A673 (cell line): ENCODE measurements around the gene TENM4. TPM values are rescaled to one million over a fixed set of nuclear protein-coding genes. Genes with fewer than 3 reads are reported as not detected.

Experiments used
- BruUV-seq: library from RNA; stranded (reverse); fragments of 400-500 nt; replicated peaks from 2 replicates; lab custom pipeline; 2021; lab: Mats Ljungman, UMichigan
- CTCF ChIA-PET: fragments of 300-600 bp; sonication (Branson Sonifier 250); formaldehyde crosslinking; loops from one replicate; lab custom pipeline; 2022; ENCODE audit warnings: antibody characterized with exemption; lab: Charles Lee
- POLR2A ChIA-PET: fragments of 300-600 bp; sonication (Branson Sonifier 250); formaldehyde crosslinking; loops from one replicate; lab custom pipeline; 2022; ENCODE audit warnings: antibody characterized with exemption; ENCODE audit not compliant: low non-redundant PET; lab: Charles Lee
- DNase-seq: peaks from one replicate; pipeline ENCODE4 v3.0.0-alpha.2; 2015; ENCODE audit warnings: low spot score
- H3K27ac ChIP-seq: fragments of 200-600 bp; sonication (generic); 2 replicates; pipeline ENCODE4 v1.5.1; 2016; ENCODE audit warnings: mixed run types, low read depth, mild to moderate bottlenecking, mixed read lengths, antibody characterized with exemption, low read length; ENCODE audit not compliant: poor library complexity, severe bottlenecking
- H3K27me3 ChIP-seq: fragments of 200-600 bp; sonication (generic); replicated peaks from 2 replicates; pipeline ENCODE4 v1.6.1; 2017; ENCODE audit warnings: mixed run types, low read depth, mild to moderate bottlenecking, mixed read lengths, antibody characterized with exemption, low read length; ENCODE audit not compliant: insufficient read depth, poor library complexity
- H3K36me3 ChIP-seq: fragments of 200-600 bp; sonication (generic); 2 replicates; pipeline ENCODE4 v1.6.1; 2016; ENCODE audit warnings: mixed run types, mild to moderate bottlenecking, mixed read lengths, antibody characterized with exemption, low read length; ENCODE audit not compliant: insufficient read depth, poor library complexity, severe bottlenecking
- H3K4me1 ChIP-seq: fragments of 200-600 bp; sonication (generic); 2 replicates; pipeline ENCODE4 v1.6.1; 2017; ENCODE audit warnings: mixed run types, mild to moderate bottlenecking, mixed read lengths, antibody characterized with exemption, low read length; ENCODE audit not compliant: insufficient read depth, poor library complexity, severe bottlenecking
- H3K4me3 ChIP-seq: fragments of 200-600 bp; sonication (generic); 2 replicates; pipeline ENCODE4 v1.5.1; 2016; ENCODE audit warnings: low read depth, mixed run types, mild to moderate bottlenecking, mixed read lengths, low read length; ENCODE audit not compliant: poor library complexity, severe bottlenecking
- H3K9me3 ChIP-seq: fragments of 200-600 bp; sonication (generic); 2 replicates; pipeline ENCODE4 v1.6.1; 2016; ENCODE audit warnings: mixed run types, low read depth, mild to moderate bottlenecking, mixed read lengths, antibody characterized with exemption, low read length; ENCODE audit not compliant: poor library complexity, severe bottlenecking
- EZH2 ChIP-seq: fragments of 200-600 bp; sonication (generic); IDR thresholded peaks from 2 replicates; pipeline ENCODE4 v1.6.1; 2017; ENCODE audit warnings: borderline replicate concordance, low read depth, mild to moderate bottlenecking, mixed read lengths, antibody characterized with exemption, low read length; ENCODE audit not compliant: poor library complexity, severe bottlenecking
- intact Hi-C: fragments of 100-400 bp; cut with micrococcal nuclease; formaldehyde crosslinking; loops from one replicate; pipeline ENCODE4 v1.10.0; 2022; ENCODE audit not compliant: unreplicated experiment
- total RNA-seq: library from RNA; stranded (reverse); gene quantifications from 2 replicates; pipeline ENCODE4 v1.2.3, GENCODE V29; 2021
- TF ChIP-seq, protein P1 (sequence below): fragments of 300-800, 200-600 bp; sonication (generic); conservative IDR thresholded peaks from 2 replicates; pipeline ENCODE4 v1.5.1; 2017; ENCODE audit warnings: low read depth, mild to moderate bottlenecking, antibody characterized with exemption, low read length, moderate library complexity, mixed read lengths

TENM4 gene
- total RNA-seq, 1 experiment from 2014 or later: 0.11 TPM

DNA sequence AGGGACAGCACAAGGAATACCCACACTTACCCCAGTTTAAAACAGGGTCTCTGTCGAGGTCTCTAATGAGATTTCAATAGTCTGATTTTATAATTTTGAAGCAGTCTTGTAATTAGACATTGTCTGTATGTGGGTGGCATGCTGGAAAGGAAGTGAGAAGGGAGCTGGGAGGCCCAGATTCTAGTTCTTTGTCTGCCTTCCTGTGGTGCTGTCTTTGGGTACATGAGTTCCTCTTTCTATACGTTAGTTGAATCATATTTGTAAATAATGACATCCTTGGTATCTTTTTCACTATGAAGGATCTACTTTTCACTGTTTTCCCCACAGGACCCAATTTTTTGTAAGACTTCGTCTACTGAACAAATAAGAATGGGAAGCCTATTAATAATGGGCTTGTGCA is 42.0 kb upstream of the TENM4 start:
- DNase-seq: no peak
- CTCF ChIA-PET: no interaction called here
- Histone ChIP-seq H3K27me3 (no peaks in the 10 kb centered on the region), H3K27ac (no peak overlapping the region), H3K4me1 (no peaks in the 10 kb centered on the region), H3K9me3 (no peaks in the 10 kb centered on the region), H3K4me3 (no peak overlapping the region), H3K36me3 (no peaks in the 10 kb centered on the region)
- POLR2A ChIA-PET: no interaction called here
- intact Hi-C loops: no loop called here
- TF ChIP-seq EZH2: no peak
- TF ChIP-seq, protein P1, sequence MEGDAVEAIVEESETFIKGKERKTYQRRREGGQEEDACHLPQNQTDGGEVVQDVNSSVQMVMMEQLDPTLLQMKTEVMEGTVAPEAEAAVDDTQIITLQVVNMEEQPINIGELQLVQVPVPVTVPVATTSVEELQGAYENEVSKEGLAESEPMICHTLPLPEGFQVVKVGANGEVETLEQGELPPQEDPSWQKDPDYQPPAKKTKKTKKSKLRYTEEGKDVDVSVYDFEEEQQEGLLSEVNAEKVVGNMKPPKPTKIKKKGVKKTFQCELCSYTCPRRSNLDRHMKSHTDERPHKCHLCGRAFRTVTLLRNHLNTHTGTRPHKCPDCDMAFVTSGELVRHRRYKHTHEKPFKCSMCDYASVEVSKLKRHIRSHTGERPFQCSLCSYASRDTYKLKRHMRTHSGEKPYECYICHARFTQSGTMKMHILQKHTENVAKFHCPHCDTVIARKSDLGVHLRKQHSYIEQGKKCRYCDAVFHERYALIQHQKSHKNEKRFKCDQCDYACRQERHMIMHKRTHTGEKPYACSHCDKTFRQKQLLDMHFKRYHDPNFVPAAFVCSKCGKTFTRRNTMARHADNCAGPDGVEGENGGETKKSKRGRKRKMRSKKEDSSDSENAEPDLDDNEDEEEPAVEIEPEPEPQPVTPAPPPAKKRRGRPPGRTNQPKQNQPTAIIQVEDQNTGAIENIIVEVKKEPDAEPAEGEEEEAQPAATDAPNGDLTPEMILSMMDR: no peak
- BruUV-seq: no TSS peak

DNA sequence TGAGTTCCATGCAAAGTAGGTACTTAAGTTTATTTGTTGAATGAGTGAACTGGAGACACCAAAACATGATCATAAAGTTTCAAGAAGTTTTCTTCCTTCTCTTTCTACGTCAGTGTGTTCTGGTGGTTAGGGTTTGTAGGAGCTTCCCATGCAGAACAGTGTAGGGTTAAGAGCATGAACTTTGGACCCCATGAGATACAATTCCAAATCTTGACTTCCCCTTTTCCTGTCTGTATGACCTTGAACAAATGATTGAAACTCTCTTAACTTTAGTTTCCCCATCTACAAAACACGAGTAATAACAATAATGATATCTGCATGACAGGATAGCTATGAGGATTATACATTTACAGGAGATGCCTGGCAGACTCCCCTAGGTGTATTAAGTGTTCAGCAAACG is 41.0 kb upstream of the TENM4 start:
- BruUV-seq: no TSS peak
- no peaks in the 10 kb centered on the region for H3K36me3 ChIP-seq
- no peak overlapping the region for H3K4me3 ChIP-seq
- TF ChIP-seq, protein P1: no peak
- no peak for TF ChIP-seq EZH2
- no peak overlapping the region for H3K27ac ChIP-seq
- ChIA-PET CTCF (no interaction called here), POLR2A (no interaction called here)
- DNase-seq: no peak
- intact Hi-C loops: no loop called here
- no peaks in the 10 kb centered on the region for H3K4me1 ChIP-seq
- no peaks in the 10 kb centered on the region for H3K9me3 ChIP-seq
- no peaks in the 10 kb centered on the region for H3K27me3 ChIP-seq

DNA sequence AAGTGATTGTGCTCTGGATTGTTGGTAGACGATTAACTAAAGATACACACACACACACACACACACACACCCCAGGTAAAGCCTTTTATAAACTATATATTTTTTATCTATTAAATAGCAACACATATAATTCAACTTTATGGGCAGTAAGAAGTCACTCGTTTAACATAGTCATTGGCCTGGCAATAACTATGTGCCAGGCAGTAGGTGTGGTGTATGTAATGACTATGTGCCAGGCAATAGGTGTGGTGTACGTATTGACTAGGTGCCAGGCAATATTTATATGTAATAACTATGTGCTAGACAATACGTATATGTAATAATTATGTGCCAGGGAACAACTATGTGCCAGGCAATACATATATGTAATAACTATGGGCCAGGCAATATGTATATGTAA is 40.0 kb upstream of the TENM4 start:
- H3K27ac ChIP-seq: no peak overlapping the region
- ChIA-PET POLR2A (no interaction called here), CTCF (no interaction called here)
- intact Hi-C loops: no loop called here
- TF ChIP-seq EZH2: no peak
- TF ChIP-seq, protein P1: no peak
- no TSS peak for BruUV-seq
- no peak overlapping the region for H3K4me3 ChIP-seq
- no peak for DNase-seq
- no peaks in the 10 kb centered on the region for H3K36me3 ChIP-seq
- no peaks in the 10 kb centered on the region for H3K9me3 ChIP-seq
- H3K4me1 ChIP-seq: no peaks in the 10 kb centered on the region
- H3K27me3 ChIP-seq: no peaks in the 10 kb centered on the region
